SK-N-SH (cell line): ENCODE results near the gene DYNC1LI2. TPM values are rescaled to one million over a fixed set of nuclear protein-coding genes. Genes with fewer than 3 reads are reported as not detected.
A peak's percentile ranks its signal among the peaks of the same experiment; 100 is the strongest.

ENCODE experiments used
- CTCF ChIA-PET: fragments of 300-600, 350-600 bp; formaldehyde crosslinking; extraction: SDS; loops from one replicate; lab custom pipeline; 2021; lab: Yijun Ruan, JAX
- POLR2A ChIA-PET: fragments of 350-600 bp; sonication (Branson Sonifier 250); formaldehyde crosslinking; extraction: SDS; loops from one replicate; lab custom pipeline; 2020; ENCODE audit warnings: antibody characterized with exemption, inconsistent platforms; lab: Yijun Ruan, JAX
- DNase-seq: peaks from one replicate; pipeline ENCODE4 v3.0.0; 2012
- H2AFZ ChIP-seq: fragments of 200-600 bp; sonication (generic); 2 replicates; pipeline ENCODE4 v1.8.1; 2016; ENCODE audit warnings: antibody characterized with exemption, mild to moderate bottlenecking, low read depth
- H3F3A ChIP-seq: fragments of 200-600 bp; sonication (generic); replicated peaks from 2 replicates; pipeline ENCODE3; 2016; ENCODE audit warnings: antibody characterized with exemption, mild to moderate bottlenecking; ENCODE audit not compliant: insufficient read depth
- H3K27ac ChIP-seq, 2 experiments: fragments of 200-500 bp in 1 of 2; fragments of 200-600 bp in 1 of 2; sonication (Bioruptor generic) in 1 of 2; sonication (generic), shearing (Covaris generic) in 1 of 2; 2 replicates each; pipeline versions ENCODE4 v1.5.1 to v1.6.1; 2014 to 2016; ENCODE audit warnings: low read depth in 2 of 2, inconsistent platforms in 1 of 2, low read length in 1 of 2, mild to moderate bottlenecking in 1 of 2, mixed read lengths in 1 of 2
- H3K27me3 ChIP-seq: fragments of 200-600 bp; sonication (generic), shearing (Covaris generic); 2 replicates; pipeline ENCODE4 v1.6.1; 2016; ENCODE audit warnings: mixed run types; ENCODE audit not compliant: insufficient read depth
- H3K36me3 ChIP-seq, 2 experiments: fragments of 200-500 bp in 1 of 2; fragments of 200-600 bp in 1 of 2; sonication (Bioruptor generic) in 1 of 2; sonication (generic) in 1 of 2; replicated peaks in 1 of 2; 2 replicates each; pipeline versions ENCODE3 to v1.5.1; 2014 to 2016; ENCODE audit warnings: low read length in 1 of 2, mild to moderate bottlenecking in 1 of 2; ENCODE audit not compliant: insufficient read depth in 2 of 2, control insufficient read depth in 1 of 2
- H3K4me1 ChIP-seq, 2 experiments: fragments of 200-500 bp in 1 of 2; fragments of 200-600 bp in 1 of 2; sonication (Bioruptor generic) in 1 of 2; sonication (generic), shearing (Covaris generic) in 1 of 2; 2 replicates each; pipeline versions ENCODE4 v1.5.1 to v1.6.1; 2014 to 2016; ENCODE audit warnings: low read depth in 1 of 2, low read length in 1 of 2, mixed run types in 1 of 2; ENCODE audit not compliant: insufficient read depth in 2 of 2, control insufficient read depth in 1 of 2
- H3K4me2 ChIP-seq: fragments of 200-600 bp; sonication (generic), shearing (Covaris generic); 2 replicates; pipeline ENCODE4 v1.6.1; 2017; ENCODE audit warnings: mixed run types
- H3K4me3 ChIP-seq, 2 experiments: fragments of 200-500 bp in 1 of 2; fragments of 200-600 bp in 1 of 2; sonication (Bioruptor generic) in 1 of 2; sonication (generic), shearing (Covaris generic) in 1 of 2; 2 replicates each; pipeline versions ENCODE4 v1.5.1 to v1.8.1; 2014 to 2016; ENCODE audit warnings: low read depth in 2 of 2, inconsistent platforms in 1 of 2, low read length in 1 of 2, mild to moderate bottlenecking in 1 of 2, mixed read lengths in 1 of 2, moderate library complexity in 1 of 2
- H3K79me2 ChIP-seq: fragments of 200-600 bp; sonication (generic); 2 replicates; pipeline ENCODE4 v1.8.1; 2017; ENCODE audit warnings: mild to moderate bottlenecking; ENCODE audit not compliant: insufficient read depth
- H3K9ac ChIP-seq: fragments of 200-600 bp; sonication (generic); 2 replicates; pipeline ENCODE4 v1.6.1; 2017; ENCODE audit warnings: mixed run types
- H3K9me2 ChIP-seq: fragments of 200-600 bp; sonication (generic); 2 replicates; pipeline ENCODE4 v1.6.1; 2017; ENCODE audit warnings: mixed run types
- H3K9me3 ChIP-seq: fragments of 200-600 bp; sonication (generic); 2 replicates; pipeline ENCODE4 v1.6.1; 2017; ENCODE audit warnings: mixed run types, mild to moderate bottlenecking, moderate library complexity
- H4K20me1 ChIP-seq: fragments of 200-600 bp; sonication (generic); 2 replicates; pipeline ENCODE4 v1.6.1; 2017; ENCODE audit warnings: mild to moderate bottlenecking, mixed run types; ENCODE audit not compliant: insufficient read depth
- EP300 ChIP-seq, 2 experiments: IDR thresholded peaks; 2 replicates each; pipeline versions ENCODE4 v1.4.0 to v1.6.1; 2012; ENCODE audit warnings: borderline replicate concordance in 1 of 2, low read depth in 1 of 2, low read length in 1 of 2
- EZH2phosphoT487 ChIP-seq: fragments of 200-600 bp; sonication (generic); IDR thresholded peaks from 2 replicates; pipeline ENCODE4 v1.6.1; 2017; ENCODE audit warnings: low read depth, mixed run types, mild to moderate bottlenecking, antibody characterized with exemption, moderate library complexity, borderline replicate concordance
- GATA2 ChIP-seq: sonication (generic); formaldehyde crosslinking; IDR thresholded peaks from 2 replicates; pipeline ENCODE4 v1.5.0; 2020; ENCODE audit warnings: mild to moderate bottlenecking, missing genetic modification reagents
- JUND ChIP-seq: IDR thresholded peaks from 2 replicates; pipeline ENCODE4 v1.4.0; 2012
- MXI1 ChIP-seq: IDR thresholded peaks from 2 replicates; pipeline ENCODE4 v1.6.1; 2012; ENCODE audit warnings: mild to moderate bottlenecking, low read depth, low read length, improper control_type of control experiment
- NFIC ChIP-seq: IDR thresholded peaks from 2 replicates; pipeline ENCODE4 v1.4.0; 2012; ENCODE audit warnings: borderline replicate concordance
- NRF1 ChIP-seq: IDR thresholded peaks from 2 replicates; pipeline ENCODE4 v1.6.1; 2012; ENCODE audit warnings: low read depth, mild to moderate bottlenecking, low read length
- PBX3 ChIP-seq: IDR thresholded peaks from 2 replicates; pipeline ENCODE4; 2012
- POLR2AphosphoS5 ChIP-seq: IDR thresholded peaks from 2 replicates; pipeline ENCODE4 v1.6.1; 2012; ENCODE audit warnings: low read depth, low read length
- RAD21 ChIP-seq: IDR thresholded peaks from 2 replicates; pipeline ENCODE4 v1.6.1; 2012; ENCODE audit warnings: mild to moderate bottlenecking, low read length
- RCOR1 ChIP-seq: fragments of 150-350 bp; IDR thresholded peaks from 2 replicates; pipeline ENCODE4 v1.6.1; 2017; ENCODE audit warnings: antibody characterized with exemption, low read length
- RXRA ChIP-seq: IDR thresholded peaks from 2 replicates; pipeline ENCODE4 v1.4.0; 2012; ENCODE audit warnings: low read depth, mild to moderate bottlenecking, borderline replicate concordance
- SMC3 ChIP-seq: IDR thresholded peaks from 2 replicates; pipeline ENCODE4 v1.6.1; 2012; ENCODE audit warnings: low read depth, low read length, improper control_type of control experiment
- USF1 ChIP-seq: IDR thresholded peaks from 2 replicates; pipeline ENCODE4 v1.4.0; 2012; ENCODE audit warnings: low read depth, borderline replicate concordance
- USF2 ChIP-seq: fragments of 150-350 bp; IDR thresholded peaks from 2 replicates; pipeline ENCODE4 v1.6.1; 2017; ENCODE audit warnings: antibody characterized with exemption, low read length, low read depth, borderline replicate concordance
- WGBS: methylation state at CpG from one replicate; pipeline ENCODE4 v1.1.6; 2017; ENCODE audit warnings: low lambda C conversion rate; 5-methylcytosine and 5-hydroxymethylcytosine counted together
- polyA plus RNA-seq, 3 experiments: library from polyadenylated mRNA; depleted of rRNA; stranded (reverse); fragments of >200 nt; gene quantifications; 2 replicates each; pipeline ENCODE4 v1.2.3, GENCODE V29; 2012
- TF ChIP-seq, protein P1 (sequence below): fragments of 150-350 bp; IDR thresholded peaks from 2 replicates; pipeline ENCODE4 v1.6.1; 2016; ENCODE audit warnings: mild to moderate bottlenecking, low read depth, low read length

DYNC1LI2 gene
- polyA plus RNA-seq, 1 of the 3 experiments (the other 2 are of a cell fraction): 33.1 TPM

DNA sequence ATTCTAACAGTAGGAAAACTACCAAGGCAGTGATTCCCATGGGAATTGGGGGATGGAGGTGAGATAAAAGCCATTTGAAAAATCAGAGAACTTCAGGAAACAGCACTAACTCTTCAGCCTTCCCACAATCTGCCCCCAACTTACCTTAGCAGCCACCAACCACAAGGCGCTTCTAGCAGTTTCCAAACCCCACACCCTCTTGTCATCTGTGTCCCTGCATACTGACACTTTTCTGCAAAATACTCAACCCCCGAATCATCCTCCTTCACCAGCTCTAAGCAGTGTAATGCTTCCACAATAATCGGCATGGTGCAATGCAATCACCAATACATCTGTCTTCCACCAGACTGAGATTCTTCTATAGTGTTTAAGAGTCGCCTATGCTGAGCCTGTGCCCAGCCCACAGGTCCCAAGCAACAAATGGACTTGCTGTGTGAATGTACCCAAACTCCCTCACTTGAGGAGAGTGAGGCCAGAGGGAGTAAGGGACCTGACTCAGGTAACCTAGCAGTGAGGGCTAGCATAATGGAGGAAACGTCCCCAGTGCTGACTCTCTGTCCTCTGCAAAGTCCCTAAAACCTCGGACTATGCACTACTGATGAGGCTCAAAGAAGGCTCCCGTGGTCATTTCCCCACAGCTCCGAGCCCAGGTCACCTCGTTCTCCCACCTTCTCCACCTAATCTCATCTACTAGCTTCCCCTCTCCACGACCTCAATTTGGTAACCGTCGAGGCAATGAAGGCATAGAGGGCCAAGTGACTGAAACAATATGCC, 943 bp downstream of the DYNC1LI2 start:
- 0 out of 2 replicates have a peak overlapping the region, but pooled peaks have one; percentile 81 for H2AFZ ChIP-seq
- peak overlapping the region; percentile 79 for H3K4me2 ChIP-seq
- peaks cover 15 to 17% of the 10 kb centered on the region in 2 experiments; a peak in 2 of 4 replicates for H3K4me1 ChIP-seq
- H3K36me3 ChIP-seq: peaks cover 23 to 42% of the 10 kb centered on the region in 2 experiments
- H3K4me3 ChIP-seq: peak overlapping the region; percentile 87 to 91
- ChIA-PET POLR2A (interaction anchor here (0.5 to 2.5 kb wide), 3 partner anchors 9 to 21 kb away, joined by 3 to 7 read pairs (median 3); no protein-coding TSS in a partner anchor), CTCF (interaction anchor here (1.4 to 4.0 kb wide), 10 partner anchors 11 to 117 kb away, joined by 4 to 68 read pairs (median 14); partner anchors contain the start of gene NAE1)
- peaks cover 59% of the 10 kb centered on the region for H3K79me2 ChIP-seq
- no peaks in the 10 kb centered on the region for H3K27me3 ChIP-seq
- no peak for DNase-seq
- no peaks in the 10 kb centered on the region for H3F3A ChIP-seq
- H3K9me3 ChIP-seq: no peaks in the 10 kb centered on the region
- peak overlapping the region; percentile 75 to 92; a peak in 3 of 4 replicates for H3K27ac ChIP-seq
- TF ChIP-seq MXI1 (no peak), RAD21 (no peak), NFIC (no peak), NRF1 (no peak), POLR2AphosphoS5 (no peak), PBX3 (no peak), JUND (no peak), USF2 (no peak), USF1 (no peak)
- TF ChIP-seq, protein P1, sequence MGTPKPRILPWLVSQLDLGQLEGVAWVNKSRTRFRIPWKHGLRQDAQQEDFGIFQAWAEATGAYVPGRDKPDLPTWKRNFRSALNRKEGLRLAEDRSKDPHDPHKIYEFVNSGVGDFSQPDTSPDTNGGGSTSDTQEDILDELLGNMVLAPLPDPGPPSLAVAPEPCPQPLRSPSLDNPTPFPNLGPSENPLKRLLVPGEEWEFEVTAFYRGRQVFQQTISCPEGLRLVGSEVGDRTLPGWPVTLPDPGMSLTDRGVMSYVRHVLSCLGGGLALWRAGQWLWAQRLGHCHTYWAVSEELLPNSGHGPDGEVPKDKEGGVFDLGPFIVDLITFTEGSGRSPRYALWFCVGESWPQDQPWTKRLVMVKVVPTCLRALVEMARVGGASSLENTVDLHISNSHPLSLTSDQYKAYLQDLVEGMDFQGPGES: no peak
- WGBS: 12% methylated on average over 11 of the region's 12 CpGs
- H4K20me1 ChIP-seq: peaks cover 41% of the 10 kb centered on the region
- peak overlapping the region; percentile 99 for H3K9ac ChIP-seq
- no peaks in the 10 kb centered on the region for H3K9me2 ChIP-seq

GRCh38 chr16:66746682-66747081, 4.7 kb downstream of the DYNC1LI2 start:
- ChIA-PET POLR2A (no interaction called here), CTCF (no interaction called here)
- WGBS: 89% methylated on average over 1 of the region's 1 CpG
- H3K4me3 ChIP-seq: no peak overlapping the region
- H3K27me3 ChIP-seq: no peaks in the 10 kb centered on the region
- H3F3A ChIP-seq: peaks cover 28% of the 10 kb centered on the region
- H3K4me2 ChIP-seq: no peak overlapping the region
- no peaks in the 10 kb centered on the region for H3K9me3 ChIP-seq
- H3K9me2 ChIP-seq: no peaks in the 10 kb centered on the region
- H3K27ac ChIP-seq: no peak overlapping the region
- no peak for DNase-seq
- peaks cover 63% of the 10 kb centered on the region for H4K20me1 ChIP-seq
- peaks cover 18 to 21% of the 10 kb centered on the region in 2 experiments; a peak in 3 of 4 replicates for H3K4me1 ChIP-seq
- H2AFZ ChIP-seq: no peak overlapping the region
- no peak overlapping the region for H3K9ac ChIP-seq
- H3K79me2 ChIP-seq: peaks cover 95% of the 10 kb centered on the region
- peaks cover 32 to 68% of the 10 kb centered on the region in 2 experiments for H3K36me3 ChIP-seq
- TF ChIP-seq POLR2AphosphoS5 (no peak), RXRA (no peak), SMC3 (no peak), RAD21 (no peak), EP300 (IDR thresholded peaks at IDR 0.05; ENCODE audit: borderline replicate concordance in 1 of 2, low read depth in 1 of 2, low read length in 1 of 2) (no peak), GATA2 (CRISPR knock-in tag) (no peak), EZH2phosphoT487 (no peak), USF2 (no peak), JUND (no peak), RCOR1 (no peak)
- TF ChIP-seq, protein P1: no peak
